NCI-H187 (cell line): ENCODE measurements around the gene RAD51C.
"Not testable (repeated sequence)": the region's sequence is repeated elsewhere in the genome, so short reads cannot be mapped to it uniquely, and the experiment has no call there.

Experiments used
- DNase-seq, 2 experiments: peaks; one replicate each; lab custom pipeline; 2025; lab: John Stamatoyannopoulos, UW

The RAD51C gene

GRCh38 chr17:58734811-58735210 lies 42.4 kb downstream of the RAD51C start:
- no peak for DNase-seq

GRCh38 chr17:58741121-58741625 lies 48.8 kb downstream of the RAD51C start:
- no peak for DNase-seq

GRCh38 chr17:58747674-58748073 lies 55.3 kb downstream of the RAD51C start:
- DNase-seq = no peak

- not testable (repeated sequence) for DNase-seq
Measured at GRCh38 chr17:58749627-58750026, 57.2 kb downstream of the RAD51C start.

GRCh38 chr17:58753026-58753425 lies 60.6 kb downstream of the RAD51C start:
- no peak for DNase-seq

GRCh38 chr17:58755269-58755576 lies 62.8 kb downstream of the RAD51C start:
- DNase-seq = no peak

GRCh38 chr17:58755577-58756245 lies 63.3 kb downstream of the RAD51C start, which contains the start of gene PPM1E:
PPM1E (plus strand) TSS chr17:58755854.
- peak; percentile 62 to 85 for DNase-seq

- no peak for DNase-seq
Measured at GRCh38 chr17:58756246-58757161, 64.1 kb downstream of the RAD51C start.

GRCh38 chr17:58757162-58757613 lies 64.8 kb downstream of the RAD51C start:
- no peak for DNase-seq

GRCh38 chr17:58758890-58759289 lies 66.5 kb downstream of the RAD51C start:
- no peak for DNase-seq

GRCh38 chr17:58759522-58759921 lies 67.1 kb downstream of the RAD51C start:
- no peak for DNase-seq

GRCh38 chr17:58760248-58760647 lies 67.8 kb downstream of the RAD51C start:
- no peak for DNase-seq

- DNase-seq = no peak
Measured at GRCh38 chr17:58763263-58763662, 70.9 kb downstream of the RAD51C start.

- DNase-seq = no peak
Measured at GRCh38 chr17:58764373-58764772, 72.0 kb downstream of the RAD51C start.

- not testable (repeated sequence) for DNase-seq
Measured at GRCh38 chr17:58778482-58778881, 86.1 kb downstream of the RAD51C start.

GRCh38 chr17:58779446-58779845 lies 87.0 kb downstream of the RAD51C start:
- no peak for DNase-seq

GRCh38 chr17:58783380-58783779 lies 91.0 kb downstream of the RAD51C start:
- no peak for DNase-seq

- DNase-seq = no peak
Measured at GRCh38 chr17:58785097-58785496, 92.7 kb downstream of the RAD51C start.
